ENCODE measurements around the gene NEDD4L.

The NEDD4L gene

GRCh38 chr18:58095655-58096054 is 51.6 kb downstream of the NEDD4L start:
- DNase-seq, result no peak

DNA sequence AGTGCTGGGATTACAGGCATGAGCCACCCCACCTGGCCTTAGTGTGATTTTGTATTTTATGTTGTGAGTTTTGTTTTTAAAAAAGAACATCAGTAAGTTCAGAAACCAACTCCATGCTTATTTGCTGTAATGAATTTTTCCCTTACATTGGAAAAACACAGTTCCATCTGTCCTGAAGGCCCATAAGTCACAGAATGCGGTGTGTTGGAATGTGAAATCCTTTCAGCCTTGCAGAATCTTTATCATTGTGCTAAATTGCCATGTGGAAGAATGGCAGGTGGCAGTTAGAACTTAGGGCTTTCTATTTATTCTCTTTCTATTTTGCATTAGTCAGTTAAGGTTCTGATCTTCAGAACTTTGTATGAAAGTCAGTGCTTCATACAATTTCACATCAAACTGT is 52.6 kb downstream of the NEDD4L start:
- no peak for DNase-seq

GRCh38 chr18:58097121-58097906 is 53.3 kb downstream of the NEDD4L start:
- DNase-seq, result no peak

- DNase-seq, result no peak
Measured at GRCh38 chr18:58097907-58098166, 53.8 kb downstream of the NEDD4L start.

DNA sequence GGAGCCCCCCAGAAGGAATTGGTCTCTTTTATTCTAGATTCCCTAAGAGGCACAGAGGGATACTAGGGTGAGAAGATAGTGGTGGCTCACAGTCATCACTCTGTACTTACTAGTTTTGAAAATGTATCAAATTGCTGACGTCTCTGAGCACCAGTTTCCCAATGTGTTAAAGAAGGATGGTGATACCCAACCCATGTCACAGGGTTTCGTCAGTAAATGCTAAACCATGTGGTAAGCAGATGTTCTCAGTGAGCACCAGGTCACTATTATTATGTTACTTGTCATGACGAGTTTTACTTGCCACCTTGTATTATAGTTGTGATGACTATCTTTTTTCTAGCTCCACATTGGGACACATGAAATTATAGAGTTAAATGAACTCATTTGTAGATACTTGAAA is 54.7 kb downstream of the NEDD4L start:
- no peak for DNase-seq

GRCh38 chr18:58100154-58100553 is 56.1 kb downstream of the NEDD4L start:
- no peak for DNase-seq

DNA sequence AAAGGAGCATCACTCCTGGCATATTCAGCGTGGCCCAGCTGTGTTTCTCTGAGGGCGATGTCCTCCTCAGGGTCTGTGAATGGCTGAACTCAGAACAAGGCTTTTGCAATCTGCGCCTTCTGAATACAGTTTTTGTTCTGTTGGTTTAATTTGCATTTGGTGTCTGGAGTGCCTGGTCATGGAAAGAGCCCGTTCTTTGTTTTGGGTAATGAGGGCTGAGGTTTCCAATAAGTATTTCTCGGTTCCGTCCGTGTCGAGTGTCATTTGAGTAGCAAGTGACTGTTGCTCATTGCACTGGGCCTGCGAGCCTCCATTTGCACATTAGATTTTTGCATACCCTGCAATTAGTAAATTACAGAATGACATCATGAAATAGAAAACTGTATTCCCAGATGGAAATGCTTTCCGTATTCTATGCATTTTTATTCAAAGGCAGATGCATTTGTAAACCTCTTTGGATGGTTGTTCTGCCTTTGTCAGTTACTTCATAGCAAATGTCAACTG is 57.3 kb downstream of the NEDD4L start:
- DNase-seq, result no peak

DNA sequence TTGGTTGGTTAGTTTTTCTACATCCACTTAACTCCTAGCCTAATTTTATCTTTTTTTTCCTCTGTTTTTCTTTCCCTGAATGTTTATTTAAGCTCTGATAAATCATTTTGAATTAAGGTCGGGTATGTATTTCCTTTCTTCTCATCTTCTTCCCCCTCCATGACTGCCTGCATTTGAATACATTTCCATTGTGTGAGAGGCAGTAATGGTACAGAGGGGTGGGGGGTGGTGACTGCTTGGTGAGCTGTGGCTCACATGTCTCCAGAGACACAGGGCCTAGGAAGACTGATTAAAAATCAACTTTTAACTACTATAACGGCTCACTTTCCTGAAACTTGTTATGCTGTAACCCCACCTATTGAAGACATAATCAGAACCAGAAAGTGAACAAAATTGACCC is 58.0 kb downstream of the NEDD4L start:
- DNase-seq, result no peak

DNA sequence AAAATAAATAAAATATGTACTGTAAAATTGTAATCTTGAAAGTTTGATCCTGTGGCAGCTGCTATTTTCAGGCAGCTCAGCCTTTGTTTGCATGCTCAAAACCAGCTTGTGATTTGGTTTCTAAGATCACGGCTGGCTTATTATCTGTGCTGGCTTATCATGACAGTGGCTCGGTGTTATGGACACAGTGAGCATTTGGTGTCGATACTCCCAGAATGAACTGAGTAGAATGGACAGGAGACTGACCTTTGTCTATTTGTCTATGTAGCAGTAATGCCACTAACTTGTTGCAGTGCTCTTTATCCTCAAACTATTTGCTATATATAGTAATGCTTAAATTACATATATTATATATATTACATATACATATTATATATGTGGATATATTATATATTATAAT is 58.8 kb downstream of the NEDD4L start:
- no peak for DNase-seq

- no peak for DNase-seq
Measured at GRCh38 chr18:58103339-58103985, 59.4 kb downstream of the NEDD4L start.

DNA sequence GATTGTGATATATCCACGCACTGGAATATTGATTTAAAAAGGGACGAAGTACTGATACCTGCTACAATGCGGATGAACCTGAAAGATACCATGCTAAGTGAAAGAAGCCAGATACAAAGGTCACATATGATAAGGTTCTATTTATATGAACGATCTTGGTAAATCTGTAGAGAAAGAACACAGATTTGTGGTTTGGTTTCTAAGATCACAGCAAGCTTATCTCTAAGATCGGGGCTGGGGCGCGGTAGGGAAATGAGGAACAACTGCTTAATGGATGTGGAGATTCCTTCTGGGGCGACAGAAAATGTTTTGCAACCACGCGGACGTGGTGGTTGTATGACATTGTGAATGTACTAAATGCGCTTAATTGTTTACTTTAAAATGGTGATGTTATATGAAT is 60.1 kb downstream of the NEDD4L start:
- no peak for DNase-seq

GRCh38 chr18:58105206-58105887 is 61.3 kb downstream of the NEDD4L start:
- DNase-seq, result no peak

DNA sequence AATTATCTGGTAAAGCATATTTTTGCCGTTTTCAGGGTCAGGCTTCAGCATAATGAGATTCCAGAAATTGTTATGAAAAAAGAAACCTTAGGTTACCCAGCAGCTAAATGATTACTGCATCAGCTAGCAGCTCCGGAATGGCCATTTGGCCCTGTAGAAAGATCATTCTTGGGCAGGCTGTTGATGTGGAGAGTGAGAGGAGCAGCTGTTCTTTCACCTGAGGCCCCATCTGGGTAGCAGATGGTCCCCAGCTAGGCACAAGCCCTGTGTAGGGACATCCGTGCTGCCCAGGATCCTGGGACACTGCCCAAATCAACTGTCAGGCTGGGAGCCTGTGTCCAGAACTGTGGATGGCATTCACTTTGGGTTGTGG is 61.8 kb downstream of the NEDD4L start:
- DNase-seq, result no peak

GRCh38 chr18:58106289-58107070 is 62.5 kb downstream of the NEDD4L start:
- DNase-seq, result no peak

GRCh38 chr18:58109256-58109655 is 65.2 kb downstream of the NEDD4L start:
- no peak for DNase-seq

GRCh38 chr18:58110398-58110797 is 66.4 kb downstream of the NEDD4L start:
- DNase-seq, result no peak

DNA sequence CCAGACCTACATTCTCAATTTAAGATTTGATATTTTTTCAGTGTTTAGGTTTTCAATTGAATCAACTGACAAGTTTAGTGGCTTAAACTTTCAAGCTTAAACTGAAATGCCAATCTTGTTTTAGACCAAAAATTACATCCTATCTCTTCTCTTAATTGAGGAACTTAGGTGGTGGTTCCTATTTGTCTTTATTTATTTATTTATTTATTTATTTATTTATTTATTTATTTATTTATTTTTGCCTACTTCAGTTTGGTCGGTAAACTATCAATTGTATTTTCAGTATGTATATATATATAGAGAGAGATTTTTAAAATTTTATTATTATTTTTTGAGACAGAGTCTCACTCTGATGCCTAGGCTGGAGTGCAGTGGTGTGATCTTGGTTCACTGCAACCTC is 68.1 kb downstream of the NEDD4L start:
- DNase-seq, result no peak

- no peak for DNase-seq
Measured at GRCh38 chr18:58113337-58113736, 69.3 kb downstream of the NEDD4L start.

- no peak for DNase-seq
Measured at GRCh38 chr18:58114766-58115165, 70.7 kb downstream of the NEDD4L start.

DNA sequence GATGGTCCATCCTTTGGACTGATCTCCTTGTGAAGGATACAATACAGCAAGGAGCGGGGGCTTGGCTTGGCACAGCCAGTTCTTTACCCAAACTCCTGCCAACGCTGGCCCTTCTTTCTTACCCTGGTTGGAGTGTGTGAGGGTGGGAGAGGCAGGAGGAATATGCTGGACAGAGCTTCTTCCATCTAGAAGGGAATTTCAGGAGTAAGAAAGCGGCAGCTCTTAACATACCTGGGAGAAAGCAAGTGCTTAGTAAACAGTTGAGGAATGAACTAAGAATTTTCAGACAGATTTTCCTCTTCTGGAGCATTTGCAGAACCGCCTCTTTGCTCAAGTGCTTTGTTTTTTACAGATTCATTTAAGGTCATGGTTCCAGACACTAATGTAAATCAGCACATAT is 72.8 kb downstream of the NEDD4L start:
- no peak for DNase-seq

DNA sequence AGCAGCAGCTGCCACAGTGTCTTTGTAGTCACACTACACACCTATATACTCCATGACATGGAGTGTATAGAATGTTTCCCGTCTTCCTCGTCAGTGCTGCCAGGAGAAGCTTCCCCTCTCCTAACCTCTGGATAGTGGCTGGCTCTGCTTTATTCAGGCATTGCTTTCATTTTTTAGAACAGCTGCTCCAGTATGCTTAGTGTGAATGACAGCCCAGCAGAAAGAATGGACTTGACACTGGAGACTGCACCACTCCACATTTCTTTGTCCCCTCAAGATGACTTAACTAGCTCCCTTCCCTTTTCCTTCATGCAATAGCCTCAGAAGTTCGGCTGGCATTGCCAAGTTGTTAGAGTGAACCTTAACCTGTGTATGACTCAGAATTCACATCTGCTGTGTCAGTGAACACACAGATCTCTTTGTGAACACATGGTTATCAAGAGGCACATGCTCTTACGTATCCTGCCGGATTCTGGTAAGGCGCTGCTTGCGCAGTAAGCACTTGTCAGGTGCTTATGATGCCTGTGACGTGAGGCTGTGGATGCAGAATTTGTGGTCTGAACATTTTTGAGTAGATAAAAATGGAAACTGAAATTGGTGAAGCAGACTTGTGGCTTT is 73.9 kb downstream of the NEDD4L start:
- DNase-seq, result no peak

DNA sequence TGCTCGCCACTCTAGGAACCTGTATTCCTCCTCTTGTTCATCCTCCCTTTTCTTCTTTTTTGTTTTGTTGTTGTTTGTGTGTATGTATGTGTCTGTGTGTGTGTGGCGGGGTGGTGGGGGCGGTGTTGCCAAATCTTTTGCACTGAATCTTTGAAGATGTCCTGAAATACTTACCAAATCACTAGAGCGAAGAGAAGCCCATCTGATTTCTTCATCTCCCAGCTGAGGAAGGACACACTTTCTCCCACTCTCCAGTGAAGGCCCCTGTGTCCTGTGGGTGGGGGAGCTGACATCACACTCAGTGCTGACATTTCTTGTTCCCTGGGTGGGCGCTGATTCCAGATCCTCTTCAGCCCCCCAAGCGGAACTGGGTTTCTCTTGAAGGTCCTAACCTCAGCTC is 74.5 kb downstream of the NEDD4L start:
- DNase-seq, result no peak

DNA sequence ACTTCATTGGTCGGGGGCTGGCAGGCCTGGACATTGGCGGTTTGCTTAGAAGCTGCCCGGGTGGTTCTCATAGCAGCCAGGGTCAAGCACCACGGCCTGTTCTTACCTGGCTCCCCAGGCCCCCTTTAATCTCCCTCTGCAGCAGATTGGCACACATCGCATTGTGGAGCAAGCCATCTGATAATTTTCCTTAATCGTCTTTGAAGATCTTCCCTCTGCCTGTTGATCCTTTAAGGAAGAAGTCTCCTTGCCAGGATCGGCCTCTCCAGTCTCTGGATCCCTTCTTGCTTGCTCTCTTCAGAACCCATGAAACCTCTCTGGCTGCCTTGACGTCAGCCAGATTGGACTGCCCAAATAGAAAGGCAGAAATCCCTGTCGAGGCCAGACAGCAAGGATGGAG is 75.8 kb downstream of the NEDD4L start:
- DNase-seq, result no peak
